GM12878 (cell line): ENCODE data around the gene MAP3K5. TPM values are rescaled to one million over a fixed set of nuclear protein-coding genes. Genes with fewer than 3 reads are reported as not detected.

Source experiments
- ATAC-seq: fragments of 200-7000 bp; cut with Tn5 transposase; 3 replicates; pipeline ENCODE4 v1.9.1; 2020; ENCODE audit warnings: mild to moderate bottlenecking, moderate library complexity
- BruUV-seq: library from RNA; stranded (reverse); fragments of 400-500 nt; replicated peaks from 2 replicates; lab custom pipeline; 2021; lab: Mats Ljungman, UMichigan
- CTCF ChIA-PET: fragments of 300-600 bp; sonication (Branson Sonifier 250); formaldehyde crosslinking; extraction: SDS; loops from one replicate; lab custom pipeline; 2021; ENCODE audit warnings: inconsistent platforms; lab: Yijun Ruan, JAX
- POLR2A ChIA-PET: fragments of 350-600 bp; formaldehyde crosslinking; extraction: SDS; loops from one replicate; lab custom pipeline; 2021; ENCODE audit warnings: inconsistent platforms; lab: Charles Lee
- RAD21 ChIA-PET: fragments of 300-600 bp; sonication (Branson Sonifier 250); formaldehyde crosslinking; loops from one replicate; lab custom pipeline; 2023; ENCODE audit warnings: antibody characterized with exemption; ENCODE audit not compliant: unreplicated experiment; lab: Charles Lee
- SMC1A ChIA-PET: fragments of 300-600 bp; sonication (Branson Sonifier 250); formaldehyde crosslinking; loops from one replicate; lab custom pipeline; 2023; ENCODE audit not compliant: unreplicated experiment, uncharacterized antibody; lab: Charles Lee
- DNase-seq: peaks from one replicate; pipeline ENCODE4 v3.0.0-alpha.2; 2011; ENCODE audit warnings: low read depth, low spot score
- FAIRE-seq: peaks from 3 replicates; lab custom pipeline; 2011; peaks lifted over from hg19 to GRCh38; lab: Jason Lieb, UNC
- H2AFZ ChIP-seq: 2 replicates; pipeline ENCODE4 v1.6.0; 2011; ENCODE audit warnings: low read depth, low read length, control low read depth; ENCODE audit not compliant: control insufficient read depth
- H3K27ac ChIP-seq: 2 replicates; pipeline ENCODE4 v1.5.1; 2011; ENCODE audit warnings: control low read depth; ENCODE audit not compliant: control insufficient read depth, insufficient read depth
- H3K27me3 ChIP-seq, 2 experiments: replicated peaks in 1 of 2; 2 replicates each; pipeline versions ENCODE4 v1.6.0 to v1.6.1; 2011; ENCODE audit warnings: low read length in 1 of 2; ENCODE audit not compliant: control insufficient read depth in 2 of 2, insufficient read depth in 2 of 2
- H3K36me3 ChIP-seq, 2 experiments: 2 replicates each; pipeline ENCODE4 v1.5.1; 2011; ENCODE audit warnings: low read length in 1 of 2; ENCODE audit not compliant: control insufficient read depth in 2 of 2, insufficient read depth in 2 of 2
- H3K4me1 ChIP-seq: 2 replicates; pipeline ENCODE4 v1.6.1; 2011; ENCODE audit warnings: mild to moderate bottlenecking, low read length, moderate library complexity, mixed read lengths; ENCODE audit not compliant: control insufficient read depth, insufficient read depth
- H3K4me2 ChIP-seq: 2 replicates; pipeline ENCODE4 v1.6.0; 2011; ENCODE audit warnings: control low read depth; ENCODE audit not compliant: control insufficient read depth, insufficient read depth
- H3K4me3 ChIP-seq: fragments of 200-600 bp; sonication (generic); 2 replicates; pipeline ENCODE4 v1.5.1; 2016
- H3K79me2 ChIP-seq: 2 replicates; pipeline ENCODE4 v1.6.0; 2011; ENCODE audit warnings: low read length; ENCODE audit not compliant: control insufficient read depth, insufficient read depth
- H3K9ac ChIP-seq: 2 replicates; pipeline ENCODE4 v1.8.0; 2011; ENCODE audit warnings: low read length, control low read depth, mixed read lengths; ENCODE audit not compliant: control insufficient read depth, insufficient read depth
- H3K9me3 ChIP-seq: replicated peaks from 3 replicates; pipeline ENCODE4 v1.5.1; 2011; ENCODE audit warnings: mild to moderate bottlenecking, low read length; ENCODE audit not compliant: control insufficient read depth, insufficient read depth
- H4K20me1 ChIP-seq: 2 replicates; pipeline ENCODE4 v1.6.0; 2011; ENCODE audit not compliant: control insufficient read depth, insufficient read depth
- ASH2L ChIP-seq: fragments of 300-600, 200-600 bp; sonication (generic); IDR thresholded peaks from 2 replicates; pipeline ENCODE4 v1.6.1; 2017; ENCODE audit warnings: low read depth, mild to moderate bottlenecking, borderline replicate concordance
- CBX3 ChIP-seq: fragments of 200-600 bp; sonication (generic); IDR thresholded peaks from 2 replicates; pipeline ENCODE4 v1.6.1; 2016; ENCODE audit warnings: low read depth, borderline replicate concordance
- CHD1 ChIP-seq: IDR thresholded peaks from 2 replicates; pipeline ENCODE4 v1.6.1; 2012; ENCODE audit warnings: low read depth, low read length, improper control_type of control experiment
- CHD2 ChIP-seq: IDR thresholded peaks from 2 replicates; pipeline ENCODE4 v1.6.1; 2011; ENCODE audit warnings: low read depth, low read length, improper control_type of control experiment, borderline replicate concordance
- IKZF1 ChIP-seq: fragments of 450-650 bp; conservative IDR thresholded peaks from 2 replicates; pipeline ENCODE4 v1.6.1; 2017; ENCODE audit warnings: antibody characterized with exemption, mild to moderate bottlenecking
- MLLT1 ChIP-seq: fragments of 450-650 bp; IDR thresholded peaks from 2 replicates; pipeline ENCODE4 v1.6.1; 2016; ENCODE audit warnings: mild to moderate bottlenecking
- NR2F1 ChIP-seq: fragments of 450-650 bp; conservative IDR thresholded peaks from 2 replicates; pipeline ENCODE4 v1.6.1; 2017; ENCODE audit warnings: mild to moderate bottlenecking
- POU2F2 ChIP-seq: IDR thresholded peaks from 3 replicates; pipeline ENCODE4 v1.6.1; 2011; ENCODE audit warnings: low read depth, mild to moderate bottlenecking, low read length, borderline replicate concordance
- SMAD1 ChIP-seq: fragments of 450-650 bp; IDR thresholded peaks from 2 replicates; pipeline ENCODE4 v1.6.1; 2018; ENCODE audit warnings: mild to moderate bottlenecking, low read depth; ENCODE audit not compliant: partially characterized antibody
- TCF7 ChIP-seq: IDR thresholded peaks from 2 replicates; pipeline ENCODE4 v1.6.1; 2014; ENCODE audit warnings: antibody characterized with exemption, borderline replicate concordance
- ZBTB40 ChIP-seq: fragments of 450-650 bp; IDR thresholded peaks from 2 replicates; pipeline ENCODE4 v1.6.1; 2016; ENCODE audit warnings: mild to moderate bottlenecking, moderate library complexity, borderline replicate concordance
- ZZZ3 ChIP-seq: IDR thresholded peaks from 2 replicates; pipeline ENCODE4 v1.6.1; 2011; ENCODE audit warnings: low read depth; ENCODE audit not compliant: control insufficient read depth, insufficient read length
- WGBS: methylation state at CpG from one replicate; pipeline ENCODE4 v1.1.6; 2016; ENCODE audit warnings: low lambda C conversion rate; ENCODE audit not compliant: insufficient replicate concordance, insufficient coverage; ENCODE audit errors: missing lambda C conversion rate; 5-methylcytosine and 5-hydroxymethylcytosine counted together
- in situ Hi-C: fragments of 300-500 bp; cut with MboI; formaldehyde crosslinking; loops from 9 replicates; pipeline ENCODE4 v1.14.3; 2018; ENCODE audit warnings: mixed read lengths
- intact Hi-C: fragments of 100-400 bp; cut with micrococcal nuclease; formaldehyde crosslinking; loops from one replicate; pipeline ENCODE4 v1.14.2; 2022; ENCODE audit not compliant: unreplicated experiment
- polyA plus RNA-seq, 11 experiments: library from polyadenylated mRNA; depleted of rRNA in 4 of 11; unstranded in 6 of 11; stranded (reverse) in 5 of 11; fragments of >200 nt; fragmentation: Nextera tagmentation in 4 of 11; fragmentation: Illumina TruSeq in 1 of 11; extraction: Ambion mirVana in 4 of 11; extraction: Trizol in 1 of 11; gene quantifications; 1 replicate in 1 of 11; 2 replicates in 10 of 11; pipeline versions ENCODE4 v1.2.1 to v1.2.3, GENCODE V29; 2011 to 2016; ENCODE audit warnings: inconsistent platforms in 2 of 11, missing spikeins in 2 of 11, low read depth in 1 of 11
- total RNA-seq, 4 experiments: library from RNA; depleted of rRNA in 3 of 4; stranded (reverse); fragments of >200 nt in 3 of 4; fragmentation: Illumina TruSeq in 1 of 4; extraction: Trizol in 1 of 4; gene quantifications; 2 replicates each; pipeline versions ENCODE4 v1.2.1 to v1.2.3, GENCODE V29; 2013 to 2021
- TF ChIP-seq, protein P1 (sequence below): IDR thresholded peaks from 2 replicates; pipeline ENCODE4 v1.6.1; 2012; ENCODE audit warnings: improper control_type of control experiment, low read depth, low read length; ENCODE audit not compliant: insufficient replicate concordance

The MAP3K5 gene
- total and polyA plus RNA-seq, 10 of the 15 experiments (the other 5 are each of a cell fraction or from before 2014, with no cell fraction given): 5.4 to 34.3 (median 26.4) TPM

DNA sequence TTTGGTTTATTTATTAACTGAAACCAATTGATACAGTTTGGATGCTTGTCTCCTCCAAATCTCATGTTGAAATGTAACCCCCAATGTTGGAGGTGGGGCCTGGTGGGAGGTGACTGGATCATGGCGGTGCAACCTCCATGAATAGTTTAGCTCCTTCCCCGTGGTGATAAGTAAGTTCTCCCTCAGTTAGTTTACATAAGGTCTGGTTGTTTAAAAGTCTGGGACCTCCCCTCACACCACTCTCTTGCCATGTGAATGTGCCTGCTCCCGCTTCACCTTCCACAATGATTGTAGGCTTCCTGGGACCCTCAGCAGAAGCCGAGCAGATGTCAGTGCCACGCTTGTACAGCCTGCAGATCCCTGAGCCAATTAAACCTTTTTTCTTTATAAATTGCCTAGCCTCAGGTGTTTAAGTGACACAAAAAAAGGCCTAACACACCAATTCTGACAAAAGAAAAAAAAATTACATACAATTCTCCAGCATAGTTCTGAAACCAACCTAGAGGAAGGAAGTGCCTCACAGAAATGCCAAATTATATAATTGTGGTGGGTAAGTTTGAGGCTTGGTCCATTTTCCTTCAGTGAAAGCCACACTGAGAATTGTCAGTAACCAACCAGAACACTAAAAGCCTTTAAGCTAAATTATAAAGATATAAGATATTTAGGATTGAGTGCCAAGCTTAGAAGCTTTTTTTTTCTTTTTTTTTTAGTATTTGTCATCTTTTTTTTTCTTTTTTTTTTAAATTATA is 257.1 kb downstream of the MAP3K5 start:
- SMC1A ChIA-PET: interaction anchor here (1.2 kb wide), 1 partner anchor 9 kb away, joined by 5 read pairs; no protein-coding TSS in a partner anchor
- Histone ChIP-seq H3K36me3 (no peaks in the 10 kb centered on the region), H3K79me2 (no peaks in the 10 kb centered on the region), H4K20me1 (no peaks in the 10 kb centered on the region), H3K9ac (no peak overlapping the region), H3K4me3 (no peak overlapping the region), H3K4me1 (peaks cover 3% of the 10 kb centered on the region; the same call in 1 of the 2 replicates), H3K27me3 (no peaks in the 10 kb centered on the region; a peak in 1 of 4 replicates), H2AFZ (no peak overlapping the region), H3K4me2 (no peak overlapping the region), H3K9me3 (no peaks in the 10 kb centered on the region), H3K27ac (no peak overlapping the region)
- intact Hi-C loops: no loop called here
- POLR2A ChIA-PET: no interaction called here
- no peak for ATAC-seq
- no TSS peak for BruUV-seq
- RAD21 ChIA-PET: no interaction called here
- FAIRE-seq: no peak
- no peak for DNase-seq
- 33% methylated on average over 5 of the region's 5 CpGs for whole genome bisulfite sequencing
- CTCF ChIA-PET: interaction anchor here (0.6 to 1.0 kb wide), 2 partner anchors 14 to 281 kb away, joined by 3 read pairs; no protein-coding TSS in a partner anchor
- in situ Hi-C loops: no loop called here
- no peak for TF ChIP-seq ZZZ3
- TF ChIP-seq SMAD1: no peak
- no peak for TF ChIP-seq CHD2
- TF ChIP-seq POU2F2: no peak
- TF ChIP-seq, protein P1, sequence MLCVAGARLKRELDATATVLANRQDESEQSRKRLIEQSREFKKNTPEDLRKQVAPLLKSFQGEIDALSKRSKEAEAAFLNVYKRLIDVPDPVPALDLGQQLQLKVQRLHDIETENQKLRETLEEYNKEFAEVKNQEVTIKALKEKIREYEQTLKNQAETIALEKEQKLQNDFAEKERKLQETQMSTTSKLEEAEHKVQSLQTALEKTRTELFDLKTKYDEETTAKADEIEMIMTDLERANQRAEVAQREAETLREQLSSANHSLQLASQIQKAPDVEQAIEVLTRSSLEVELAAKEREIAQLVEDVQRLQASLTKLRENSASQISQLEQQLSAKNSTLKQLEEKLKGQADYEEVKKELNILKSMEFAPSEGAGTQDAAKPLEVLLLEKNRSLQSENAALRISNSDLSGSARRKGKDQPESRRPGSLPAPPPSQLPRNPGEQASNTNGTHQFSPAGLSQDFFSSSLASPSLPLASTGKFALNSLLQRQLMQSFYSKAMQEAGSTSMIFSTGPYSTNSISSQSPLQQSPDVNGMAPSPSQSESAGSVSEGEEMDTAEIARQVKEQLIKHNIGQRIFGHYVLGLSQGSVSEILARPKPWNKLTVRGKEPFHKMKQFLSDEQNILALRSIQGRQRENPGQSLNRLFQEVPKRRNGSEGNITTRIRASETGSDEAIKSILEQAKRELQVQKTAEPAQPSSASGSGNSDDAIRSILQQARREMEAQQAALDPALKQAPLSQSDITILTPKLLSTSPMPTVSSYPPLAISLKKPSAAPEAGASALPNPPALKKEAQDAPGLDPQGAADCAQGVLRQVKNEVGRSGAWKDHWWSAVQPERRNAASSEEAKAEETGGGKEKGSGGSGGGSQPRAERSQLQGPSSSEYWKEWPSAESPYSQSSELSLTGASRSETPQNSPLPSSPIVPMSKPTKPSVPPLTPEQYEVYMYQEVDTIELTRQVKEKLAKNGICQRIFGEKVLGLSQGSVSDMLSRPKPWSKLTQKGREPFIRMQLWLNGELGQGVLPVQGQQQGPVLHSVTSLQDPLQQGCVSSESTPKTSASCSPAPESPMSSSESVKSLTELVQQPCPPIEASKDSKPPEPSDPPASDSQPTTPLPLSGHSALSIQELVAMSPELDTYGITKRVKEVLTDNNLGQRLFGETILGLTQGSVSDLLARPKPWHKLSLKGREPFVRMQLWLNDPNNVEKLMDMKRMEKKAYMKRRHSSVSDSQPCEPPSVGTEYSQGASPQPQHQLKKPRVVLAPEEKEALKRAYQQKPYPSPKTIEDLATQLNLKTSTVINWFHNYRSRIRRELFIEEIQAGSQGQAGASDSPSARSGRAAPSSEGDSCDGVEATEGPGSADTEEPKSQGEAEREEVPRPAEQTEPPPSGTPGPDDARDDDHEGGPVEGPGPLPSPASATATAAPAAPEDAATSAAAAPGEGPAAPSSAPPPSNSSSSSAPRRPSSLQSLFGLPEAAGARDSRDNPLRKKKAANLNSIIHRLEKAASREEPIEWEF: no peak
- no peak for TF ChIP-seq MLLT1
- TF ChIP-seq TCF7: no peak
- no peak for TF ChIP-seq CBX3
- TF ChIP-seq IKZF1: no peak
- no peak for TF ChIP-seq CHD1
- TF ChIP-seq ASH2L: no peak
- no peak for TF ChIP-seq ZBTB40
- TF ChIP-seq NR2F1: no peak
